ENCODE results near the gene KCNA1.

The KCNA1 gene

DNA sequence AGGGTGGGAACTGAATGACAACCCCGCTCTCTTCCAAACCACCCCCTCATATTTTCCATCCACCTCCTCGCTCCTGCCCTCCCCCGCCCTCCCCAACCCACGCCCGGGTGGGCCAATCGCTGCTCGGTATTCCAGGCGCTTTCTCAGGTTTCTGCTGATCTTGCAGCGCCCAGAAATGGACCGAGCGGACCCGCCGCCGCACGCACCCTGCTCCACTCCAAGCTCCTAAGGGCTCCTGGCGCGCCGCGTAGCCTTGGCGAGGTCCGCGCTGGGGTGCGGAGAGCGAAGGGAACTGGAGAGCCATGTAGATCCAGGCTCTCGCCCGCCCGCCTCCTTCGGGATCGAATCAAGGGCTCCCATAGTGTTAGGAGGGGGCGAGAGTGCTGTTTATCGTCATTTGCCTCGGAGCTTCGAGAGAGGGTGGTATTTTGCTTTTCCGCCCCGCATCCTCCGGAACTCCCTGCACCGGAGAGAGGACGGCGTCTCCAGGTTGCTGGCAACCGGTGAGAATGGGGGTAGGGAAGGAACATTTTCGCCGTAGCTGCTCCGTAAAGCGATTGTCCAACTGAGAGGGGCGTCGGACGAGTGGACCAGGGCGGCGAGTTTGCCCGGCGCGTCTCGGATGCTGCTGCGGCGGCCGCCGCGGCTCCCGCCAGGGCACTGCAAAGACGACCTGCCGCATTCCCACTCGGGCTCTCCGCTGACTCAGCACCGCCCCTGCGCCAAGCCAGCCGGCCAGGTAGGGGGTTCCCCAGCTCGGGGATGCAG, at the start of gene KCNA1:
Gene KCNA1, plus strand, starts transcription at position 172 of the 768 bp plus-strand sequence. CDS start 1,474 bp downstream, outside the sequence.
- peak; percentile 54 for DNase-seq (ENCODE audit: low spot score)
- in situ Hi-C loops (cut with MboI; ENCODE audit: low pct_unique_long_range_greater_than_20kb, low sequenced_read_pairs, unreplicated experiment): no loop called here
- TF ChIP-seq, protein P1, sequence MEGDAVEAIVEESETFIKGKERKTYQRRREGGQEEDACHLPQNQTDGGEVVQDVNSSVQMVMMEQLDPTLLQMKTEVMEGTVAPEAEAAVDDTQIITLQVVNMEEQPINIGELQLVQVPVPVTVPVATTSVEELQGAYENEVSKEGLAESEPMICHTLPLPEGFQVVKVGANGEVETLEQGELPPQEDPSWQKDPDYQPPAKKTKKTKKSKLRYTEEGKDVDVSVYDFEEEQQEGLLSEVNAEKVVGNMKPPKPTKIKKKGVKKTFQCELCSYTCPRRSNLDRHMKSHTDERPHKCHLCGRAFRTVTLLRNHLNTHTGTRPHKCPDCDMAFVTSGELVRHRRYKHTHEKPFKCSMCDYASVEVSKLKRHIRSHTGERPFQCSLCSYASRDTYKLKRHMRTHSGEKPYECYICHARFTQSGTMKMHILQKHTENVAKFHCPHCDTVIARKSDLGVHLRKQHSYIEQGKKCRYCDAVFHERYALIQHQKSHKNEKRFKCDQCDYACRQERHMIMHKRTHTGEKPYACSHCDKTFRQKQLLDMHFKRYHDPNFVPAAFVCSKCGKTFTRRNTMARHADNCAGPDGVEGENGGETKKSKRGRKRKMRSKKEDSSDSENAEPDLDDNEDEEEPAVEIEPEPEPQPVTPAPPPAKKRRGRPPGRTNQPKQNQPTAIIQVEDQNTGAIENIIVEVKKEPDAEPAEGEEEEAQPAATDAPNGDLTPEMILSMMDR (IDR thresholded peaks at IDR 0.05; ENCODE audit: extremely low read depth, insufficient read depth, missing control alignments): no peak

GRCh38 chr12:4860741-4861140, 49.0 kb upstream of the KCNA1 start:
- in situ Hi-C loops (cut with MboI; ENCODE audit: low pct_unique_long_range_greater_than_20kb, low sequenced_read_pairs, unreplicated experiment): loop anchor here (10.0 kb wide), 1 partner anchor 134 kb away; no protein-coding TSS in a partner anchor
- DNase-seq (ENCODE audit: low spot score): no peak
- TF ChIP-seq, protein P1 (IDR thresholded peaks at IDR 0.05; ENCODE audit: extremely low read depth, insufficient read depth, missing control alignments): no peak

- in situ Hi-C loops (cut with MboI; ENCODE audit: low pct_unique_long_range_greater_than_20kb, low sequenced_read_pairs, unreplicated experiment): loop anchor here (10.0 kb wide), 1 partner anchor 132 kb away; no protein-coding TSS in a partner anchor
- no peak for DNase-seq (ENCODE audit: low spot score)
- TF ChIP-seq, protein P1 (IDR thresholded peaks at IDR 0.05; ENCODE audit: extremely low read depth, insufficient read depth, missing control alignments): no peak
These were observed 46.9 kb upstream of the KCNA1 start for GRCh38 chr12:4862809-4863208.

DNA sequence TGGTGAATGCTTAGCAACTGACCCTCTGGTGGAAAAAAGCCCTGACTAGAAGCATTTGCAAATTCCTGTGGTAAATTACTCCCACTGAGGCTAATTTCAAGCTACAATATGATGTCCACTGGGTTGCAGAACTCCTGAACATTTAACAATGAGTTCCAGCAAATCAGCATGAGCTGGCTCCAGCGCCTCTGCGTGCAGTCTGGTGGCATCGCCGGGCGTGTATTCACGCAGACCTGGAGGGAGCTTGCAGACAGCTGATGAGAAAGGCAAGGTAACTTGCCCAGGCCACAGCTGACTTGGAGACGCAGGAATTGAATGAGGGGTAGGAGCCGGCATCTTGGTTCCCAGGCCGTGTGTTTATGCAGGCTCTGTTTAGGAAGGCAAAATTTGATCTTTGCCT, 45.1 kb upstream of the KCNA1 start:
- no peak for DNase-seq (ENCODE audit: low spot score)
- in situ Hi-C loops (cut with MboI; ENCODE audit: low pct_unique_long_range_greater_than_20kb, low sequenced_read_pairs, unreplicated experiment): loop anchor here (10.0 kb wide), 1 partner anchor 130 kb away; no protein-coding TSS in a partner anchor
- TF ChIP-seq, protein P1 (IDR thresholded peaks at IDR 0.05; ENCODE audit: extremely low read depth, insufficient read depth, missing control alignments): no peak

DNA sequence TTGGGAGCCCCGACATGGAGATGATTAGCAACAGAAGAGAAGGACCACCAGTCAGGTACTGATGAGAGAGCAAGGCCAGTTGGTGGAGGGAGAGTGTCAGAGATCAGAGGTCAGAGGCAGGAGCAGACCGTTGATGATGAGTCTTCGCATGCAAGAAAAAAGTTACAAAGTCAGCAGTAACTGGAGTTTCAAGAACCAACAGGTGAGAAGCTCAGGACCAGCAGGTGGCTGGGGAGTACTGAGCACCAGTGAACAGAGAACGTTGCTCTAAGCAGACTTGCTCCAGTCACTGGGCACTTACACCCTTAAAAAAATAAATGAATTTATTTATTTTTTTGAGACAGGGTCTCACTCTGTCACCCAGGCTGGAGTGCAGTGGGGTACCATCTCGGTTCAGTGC, 44.5 kb upstream of the KCNA1 start:
- in situ Hi-C loops (cut with MboI; ENCODE audit: low pct_unique_long_range_greater_than_20kb, low sequenced_read_pairs, unreplicated experiment): loop anchor here (10.0 kb wide), 1 partner anchor 130 kb away; no protein-coding TSS in a partner anchor
- TF ChIP-seq, protein P1 (IDR thresholded peaks at IDR 0.05; ENCODE audit: extremely low read depth, insufficient read depth, missing control alignments): no peak
- no peak for DNase-seq (ENCODE audit: low spot score)

GRCh38 chr12:4866299-4866698, 43.4 kb upstream of the KCNA1 start:
- DNase-seq (ENCODE audit: low spot score): no peak
- TF ChIP-seq, protein P1 (IDR thresholded peaks at IDR 0.05; ENCODE audit: extremely low read depth, insufficient read depth, missing control alignments): no peak
- in situ Hi-C loops (cut with MboI; ENCODE audit: low pct_unique_long_range_greater_than_20kb, low sequenced_read_pairs, unreplicated experiment): loop anchor here (10.0 kb wide), 1 partner anchor 129 kb away; no protein-coding TSS in a partner anchor

Data from GM13977 (cell line).